H1 (cell line): ENCODE results near the gene TGFBR2. TPM values are rescaled to one million over a fixed set of nuclear protein-coding genes. Genes with fewer than 3 reads are reported as not detected.

Source experiments
- CHD1 ChIP-seq: IDR thresholded peaks from 2 replicates; pipeline ENCODE4 v1.6.1; 2012; ENCODE audit warnings: low read depth, low read length, improper control_type of control experiment
- CHD7 ChIP-seq: fragments of 300-600 bp; sonication (generic); IDR thresholded peaks from 2 replicates; pipeline ENCODE4 v1.7.1; 2012; ENCODE audit warnings: low read length, moderate library complexity, mild to moderate bottlenecking, inconsistent platforms; ENCODE audit not compliant: insufficient replicate concordance
- polyA plus RNA-seq, 7 experiments: library from polyadenylated mRNA; depleted of rRNA in 3 of 7; stranded (reverse) in 5 of 7; unstranded in 2 of 7; fragments of >200 nt in 5 of 7; fragments of 200-250 nt in 2 of 7; gene quantifications; 1 replicate in 5 of 7; 2 replicates in 1 of 7; 4 replicates in 1 of 7; pipeline versions ENCODE4 v1.2.1 to v1.2.3, GENCODE V29; 2011 to 2013; ENCODE audit warnings: missing spikeins in 2 of 7, mixed read lengths in 2 of 7
- total RNA-seq: library from RNA; stranded (reverse); fragmentation: NEBNext Ultra II Directional; extraction: Animal tissue kit (Norgen Biotek cat#: 25700); gene quantifications from 2 replicates; pipeline ENCODE4 v1.2.1, GENCODE V29; 2021

Gene TGFBR2
- total and polyA plus RNA-seq, 2 of the 8 experiments (the other 6 are each of a cell fraction or from before 2014, with no cell fraction given) = 4.2 to 7.4 TPM

GRCh38 chr3:30640851-30641250, 34.5 kb downstream of the TGFBR2 start (continued):
- TF ChIP-seq CHD7 (no peak), CHD1 (no peak)
